Measurements from ENCODE around the gene NPPA. TPM values are rescaled to one million over a fixed set of nuclear protein-coding genes. Genes with fewer than 3 reads are reported as not detected.

Gene NPPA
- total and polyA plus RNA-seq, 12 donors, result 0.17 to 2.7 TPM; not detected in 10

- H3K27ac ChIP-seq, result no peak overlapping the region
- no peaks in the 10 kb centered on the region for H3K27me3 ChIP-seq
- no peak overlapping the region for H3K4me3 ChIP-seq
- no peak for TF ChIP-seq CTCF (IDR thresholded peaks at IDR 0.05)
- no peak for TF ChIP-seq POLR2A (IDR thresholded peaks at IDR 0.05)
- 40 to 67% (median 60%) methylated on average over 2 to 3 of the region's 3 CpGs; no CpG with 5 or more reads in 1 of the 4 donors for WGBS, 4 donors
- DNase-seq, result no peak
- intact Hi-C loops (cut with DNase I), result no loop called here
- no peaks in the 10 kb centered on the region for H3K9me3 ChIP-seq (replicated peaks in 1 of 3)
- H3K36me3 ChIP-seq (replicated peaks in 1 of 2), result no peaks in the 10 kb centered on the region
- no peaks in the 10 kb centered on the region for H3K4me1 ChIP-seq (replicated peaks in 1 of 2)
These were observed 41.3 kb upstream of the NPPA start for GRCh38 chr1:11888877-11889208.

- 80 to 86% (median 82%) methylated on average over 13 to 15 of the region's 15 CpGs for WGBS, 4 donors
- no peak for DNase-seq
- Histone ChIP-seq H3K27me3 (no peaks in the 10 kb centered on the region), H3K27ac (no peak overlapping the region), H3K4me3 (no peak overlapping the region), H3K9me3 (replicated peaks in 1 of 3) (no peaks in the 10 kb centered on the region), H3K36me3 (replicated peaks in 1 of 2) (no peaks in the 10 kb centered on the region), H3K4me1 (replicated peaks in 1 of 2) (no peaks in the 10 kb centered on the region)
- intact Hi-C loops (cut with DNase I), result no loop called here
- no peak for TF ChIP-seq CTCF (IDR thresholded peaks at IDR 0.05)
- TF ChIP-seq POLR2A (IDR thresholded peaks at IDR 0.05), result no peak
These were observed 40.8 kb upstream of the NPPA start for GRCh38 chr1:11888206-11888876.

GRCh38 chr1:11887666-11888007 lies 40.1 kb upstream of the NPPA start:
- peaks cover 4 to 6% of the 10 kb centered on the region in 2 donors for H3K4me1 ChIP-seq (replicated peaks in 1 of 2)
- 77 to 97% (median 89%) methylated on average over 6 to 7 of the region's 7 CpGs for WGBS, 4 donors
- no peaks in the 10 kb centered on the region for H3K36me3 ChIP-seq (replicated peaks in 1 of 2)
- TF ChIP-seq POLR2A (IDR thresholded peaks at IDR 0.05) (no peak), CTCF (IDR thresholded peaks at IDR 0.05) (no peak)
- H3K27ac ChIP-seq, result no peak overlapping the region
- intact Hi-C loops (cut with DNase I), result no loop called here
- DNase-seq, result no peak
- no peak overlapping the region for H3K4me3 ChIP-seq
- no peaks in the 10 kb centered on the region for H3K9me3 ChIP-seq (replicated peaks in 1 of 3)
- H3K27me3 ChIP-seq, result no peaks in the 10 kb centered on the region

GRCh38 chr1:11886986-11887665 lies 39.5 kb upstream of the NPPA start:
- H3K4me3 ChIP-seq, result no peak overlapping the region
- WGBS, 4 donors, result 76 to 93% (median 82%) methylated on average over 11 to 19 of the region's 19 CpGs
- H3K9me3 ChIP-seq (replicated peaks in 1 of 3), result no peaks in the 10 kb centered on the region
- H3K27ac ChIP-seq, result no peak overlapping the region
- TF ChIP-seq CTCF (IDR thresholded peaks at IDR 0.05) (no peak), POLR2A (IDR thresholded peaks at IDR 0.05) (no peak)
- intact Hi-C loops (cut with DNase I), result no loop called here
- H3K36me3 ChIP-seq (replicated peaks in 1 of 2), result no peaks in the 10 kb centered on the region
- H3K27me3 ChIP-seq, result no peaks in the 10 kb centered on the region
- H3K4me1 ChIP-seq (replicated peaks in 1 of 2), result peaks cover 4 to 7% of the 10 kb centered on the region in 2 donors
- no peak for DNase-seq

All from adrenal gland (tissue), 12 donors.